Measurements from ENCODE around the gene STARD10. TPM values are rescaled to one million over a fixed set of nuclear protein-coding genes. Genes with fewer than 3 reads are reported as not detected.

Gene STARD10
- total and polyA plus RNA-seq, 9 of the 15 experiments (the other 6 are each of a cell fraction or from before 2014, with no cell fraction given), result 0.15 to 52.9 (median 32.3) TPM

GRCh38 chr11:72783144-72783905 is 10.5 kb downstream of the STARD10 start (continued):
- TF ChIP-seq ZNF407 (IDR thresholded peaks at IDR 0.05; ENCODE audit: low read depth), result no peak
- TF ChIP-seq MLX (CRISPR knock-in tag; conservative IDR thresholded peaks at IDR 0.05), result no peak
- no peak for TF ChIP-seq GABPB1 (CRISPR knock-in tag; IDR thresholded peaks at IDR 0.05)
- TF ChIP-seq HMG20B (CRISPR knock-in tag; IDR thresholded peaks at IDR 0.05), result no peak
- no peak for TF ChIP-seq NR3C1 (CRISPR knock-in tag; IDR thresholded peaks at IDR 0.05)
- peak; percentile 78 for TF ChIP-seq CBFA2T3 (IDR thresholded peaks at IDR 0.05)
- no peak for TF ChIP-seq USF1 (CRISPR knock-in tag; IDR thresholded peaks at IDR 0.05)
- TF ChIP-seq, protein P1, sequence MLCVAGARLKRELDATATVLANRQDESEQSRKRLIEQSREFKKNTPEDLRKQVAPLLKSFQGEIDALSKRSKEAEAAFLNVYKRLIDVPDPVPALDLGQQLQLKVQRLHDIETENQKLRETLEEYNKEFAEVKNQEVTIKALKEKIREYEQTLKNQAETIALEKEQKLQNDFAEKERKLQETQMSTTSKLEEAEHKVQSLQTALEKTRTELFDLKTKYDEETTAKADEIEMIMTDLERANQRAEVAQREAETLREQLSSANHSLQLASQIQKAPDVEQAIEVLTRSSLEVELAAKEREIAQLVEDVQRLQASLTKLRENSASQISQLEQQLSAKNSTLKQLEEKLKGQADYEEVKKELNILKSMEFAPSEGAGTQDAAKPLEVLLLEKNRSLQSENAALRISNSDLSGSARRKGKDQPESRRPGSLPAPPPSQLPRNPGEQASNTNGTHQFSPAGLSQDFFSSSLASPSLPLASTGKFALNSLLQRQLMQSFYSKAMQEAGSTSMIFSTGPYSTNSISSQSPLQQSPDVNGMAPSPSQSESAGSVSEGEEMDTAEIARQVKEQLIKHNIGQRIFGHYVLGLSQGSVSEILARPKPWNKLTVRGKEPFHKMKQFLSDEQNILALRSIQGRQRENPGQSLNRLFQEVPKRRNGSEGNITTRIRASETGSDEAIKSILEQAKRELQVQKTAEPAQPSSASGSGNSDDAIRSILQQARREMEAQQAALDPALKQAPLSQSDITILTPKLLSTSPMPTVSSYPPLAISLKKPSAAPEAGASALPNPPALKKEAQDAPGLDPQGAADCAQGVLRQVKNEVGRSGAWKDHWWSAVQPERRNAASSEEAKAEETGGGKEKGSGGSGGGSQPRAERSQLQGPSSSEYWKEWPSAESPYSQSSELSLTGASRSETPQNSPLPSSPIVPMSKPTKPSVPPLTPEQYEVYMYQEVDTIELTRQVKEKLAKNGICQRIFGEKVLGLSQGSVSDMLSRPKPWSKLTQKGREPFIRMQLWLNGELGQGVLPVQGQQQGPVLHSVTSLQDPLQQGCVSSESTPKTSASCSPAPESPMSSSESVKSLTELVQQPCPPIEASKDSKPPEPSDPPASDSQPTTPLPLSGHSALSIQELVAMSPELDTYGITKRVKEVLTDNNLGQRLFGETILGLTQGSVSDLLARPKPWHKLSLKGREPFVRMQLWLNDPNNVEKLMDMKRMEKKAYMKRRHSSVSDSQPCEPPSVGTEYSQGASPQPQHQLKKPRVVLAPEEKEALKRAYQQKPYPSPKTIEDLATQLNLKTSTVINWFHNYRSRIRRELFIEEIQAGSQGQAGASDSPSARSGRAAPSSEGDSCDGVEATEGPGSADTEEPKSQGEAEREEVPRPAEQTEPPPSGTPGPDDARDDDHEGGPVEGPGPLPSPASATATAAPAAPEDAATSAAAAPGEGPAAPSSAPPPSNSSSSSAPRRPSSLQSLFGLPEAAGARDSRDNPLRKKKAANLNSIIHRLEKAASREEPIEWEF (CRISPR knock-in tag; IDR thresholded peaks at IDR 0.05), result no peak
- TF ChIP-seq RAD21 (CRISPR knock-in tag; conservative IDR thresholded peaks at IDR 0.05 in 1 of 2, IDR thresholded peaks at IDR 0.05 in 1 of 2), result no peak
- TF ChIP-seq BRF1 (IDR thresholded peaks at IDR 0.05; ENCODE audit: borderline replicate concordance, extremely low read depth, insufficient read length), result no peak
- TF ChIP-seq EGR1 (conservative IDR thresholded peaks at IDR 0.05), result peak; percentile 71
- TF ChIP-seq HLTF (IDR thresholded peaks at IDR 0.05), result no peak
- TF ChIP-seq LEF1 (IDR thresholded peaks at IDR 0.05), result no peak

All from K562 (cell line).